ENCODE data around the gene CALN1. TPM values are rescaled to one million over a fixed set of nuclear protein-coding genes. Genes with fewer than 3 reads are reported as not detected.

The CALN1 gene
- total RNA-seq, 4 donors from 2014 or later: 0.04 TPM; not detected in 3

DNA sequence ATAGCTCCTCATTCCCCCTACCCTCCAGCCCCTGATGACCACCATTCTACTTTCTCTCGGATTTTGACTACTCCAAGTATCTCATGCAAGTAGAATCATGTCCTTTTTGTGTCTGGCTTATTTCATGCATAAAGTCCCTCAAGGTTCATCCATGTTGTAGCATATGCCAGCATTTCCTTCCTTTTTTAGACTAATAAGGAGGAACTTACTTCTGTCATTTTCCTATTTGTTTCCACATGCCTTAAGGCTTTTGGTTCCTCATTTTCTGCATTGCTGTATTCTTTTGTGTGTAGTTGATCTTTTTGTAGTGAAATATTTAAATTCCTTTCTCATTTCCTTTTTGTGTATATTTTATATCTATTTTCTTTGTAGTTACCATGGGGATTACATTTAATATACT lies 376.9 kb downstream of the CALN1 start:
- WGBS, 2 donors (ENCODE audit: low coverage in 1 of 2): 80 to 100% methylated on average over 1 of the region's 1 CpG
- H3K27me3 ChIP-seq: no peaks in the 10 kb centered on the region
- H3K36me3 ChIP-seq: no peaks in the 10 kb centered on the region
- no peak overlapping the region for H3K4me3 ChIP-seq
- no peak overlapping the region for H3K27ac ChIP-seq
- H3K4me1 ChIP-seq: no peaks in the 10 kb centered on the region
- peaks cover 0 to 31% (median 0%) of the 10 kb centered on the region in 3 donors for H3K9me3 ChIP-seq
- TF ChIP-seq POLR2AphosphoS5 (IDR thresholded peaks at IDR 0.05) (no peak), EP300 (IDR thresholded peaks at IDR 0.05) (no peak), POLR2A (IDR thresholded peaks at IDR 0.05) (no peak)
- TF ChIP-seq, protein P1, sequence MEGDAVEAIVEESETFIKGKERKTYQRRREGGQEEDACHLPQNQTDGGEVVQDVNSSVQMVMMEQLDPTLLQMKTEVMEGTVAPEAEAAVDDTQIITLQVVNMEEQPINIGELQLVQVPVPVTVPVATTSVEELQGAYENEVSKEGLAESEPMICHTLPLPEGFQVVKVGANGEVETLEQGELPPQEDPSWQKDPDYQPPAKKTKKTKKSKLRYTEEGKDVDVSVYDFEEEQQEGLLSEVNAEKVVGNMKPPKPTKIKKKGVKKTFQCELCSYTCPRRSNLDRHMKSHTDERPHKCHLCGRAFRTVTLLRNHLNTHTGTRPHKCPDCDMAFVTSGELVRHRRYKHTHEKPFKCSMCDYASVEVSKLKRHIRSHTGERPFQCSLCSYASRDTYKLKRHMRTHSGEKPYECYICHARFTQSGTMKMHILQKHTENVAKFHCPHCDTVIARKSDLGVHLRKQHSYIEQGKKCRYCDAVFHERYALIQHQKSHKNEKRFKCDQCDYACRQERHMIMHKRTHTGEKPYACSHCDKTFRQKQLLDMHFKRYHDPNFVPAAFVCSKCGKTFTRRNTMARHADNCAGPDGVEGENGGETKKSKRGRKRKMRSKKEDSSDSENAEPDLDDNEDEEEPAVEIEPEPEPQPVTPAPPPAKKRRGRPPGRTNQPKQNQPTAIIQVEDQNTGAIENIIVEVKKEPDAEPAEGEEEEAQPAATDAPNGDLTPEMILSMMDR (IDR thresholded peaks at IDR 0.05): no peak
- ATAC-seq: no peak

GRCh38 chr7:72032934-72033333 lies 379.2 kb downstream of the CALN1 start:
- Histone ChIP-seq H3K27me3 (no peaks in the 10 kb centered on the region), H3K4me3 (no peak overlapping the region), H3K9me3 (peaks cover 0 to 19% (median 0%) of the 10 kb centered on the region in 3 donors), H3K4me1 (no peaks in the 10 kb centered on the region), H3K36me3 (no peaks in the 10 kb centered on the region), H3K27ac (no peak overlapping the region)
- 17 to 33% methylated on average over 1 of the region's 1 CpG for WGBS, 2 donors (ENCODE audit: low coverage in 1 of 2)
- TF ChIP-seq, protein P1 (IDR thresholded peaks at IDR 0.05): no peak
- TF ChIP-seq POLR2A (IDR thresholded peaks at IDR 0.05) (no peak), POLR2AphosphoS5 (IDR thresholded peaks at IDR 0.05) (no peak), EP300 (IDR thresholded peaks at IDR 0.05) (no peak)
- ATAC-seq: no peak

- H3K36me3 ChIP-seq: no peaks in the 10 kb centered on the region
- H3K9me3 ChIP-seq: peaks cover 0 to 8% (median 0%) of the 10 kb centered on the region in 3 donors
- no peak overlapping the region for H3K27ac ChIP-seq
- WGBS, 2 donors (ENCODE audit: low coverage in 1 of 2): 92 to 93% methylated on average over 2 of the region's 4 CpGs
- no peaks in the 10 kb centered on the region for H3K4me1 ChIP-seq
- no peaks in the 10 kb centered on the region for H3K27me3 ChIP-seq
- TF ChIP-seq, protein P1 (IDR thresholded peaks at IDR 0.05): no peak
- TF ChIP-seq EP300 (IDR thresholded peaks at IDR 0.05): no peak
- no peak for TF ChIP-seq POLR2AphosphoS5 (IDR thresholded peaks at IDR 0.05)
- no peak for TF ChIP-seq POLR2A (IDR thresholded peaks at IDR 0.05)
- no peak overlapping the region for H3K4me3 ChIP-seq
- ATAC-seq: no peak
These were observed 381.0 kb downstream of the CALN1 start for GRCh38 chr7:72030994-72031667.

DNA sequence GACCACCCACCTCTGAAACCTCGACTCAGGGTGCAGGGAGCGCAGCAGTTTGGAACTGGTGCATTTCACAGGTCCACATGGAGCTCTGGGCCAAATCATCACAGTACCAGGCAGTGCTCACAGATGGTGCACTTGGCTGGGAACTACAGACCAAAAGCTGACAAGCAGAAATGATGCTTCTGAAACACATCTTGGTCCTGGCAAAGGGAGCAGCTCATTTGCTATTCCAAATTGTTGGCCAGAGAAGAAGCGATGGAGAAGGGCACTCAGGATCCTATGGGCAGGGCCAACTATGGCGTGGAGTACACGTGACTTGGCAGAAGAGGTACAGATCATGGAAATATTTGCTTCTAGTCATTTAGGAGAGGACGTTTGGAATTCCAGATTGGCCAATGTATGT lies 383.9 kb downstream of the CALN1 start:
- Histone ChIP-seq H3K9me3 (peaks cover 0 to 7% (median 0%) of the 10 kb centered on the region in 3 donors), H3K4me3 (no peak overlapping the region), H3K27ac (no peak overlapping the region), H3K4me1 (no peaks in the 10 kb centered on the region), H3K27me3 (no peaks in the 10 kb centered on the region), H3K36me3 (no peaks in the 10 kb centered on the region)
- TF ChIP-seq POLR2A (IDR thresholded peaks at IDR 0.05) (no peak), POLR2AphosphoS5 (IDR thresholded peaks at IDR 0.05) (no peak), EP300 (IDR thresholded peaks at IDR 0.05) (no peak)
- TF ChIP-seq, protein P1 (IDR thresholded peaks at IDR 0.05): no peak
- no peak for ATAC-seq
- 78% methylated on average over 3 to 6 of the region's 6 CpGs for WGBS, 2 donors (ENCODE audit: low coverage in 1 of 2)

DNA sequence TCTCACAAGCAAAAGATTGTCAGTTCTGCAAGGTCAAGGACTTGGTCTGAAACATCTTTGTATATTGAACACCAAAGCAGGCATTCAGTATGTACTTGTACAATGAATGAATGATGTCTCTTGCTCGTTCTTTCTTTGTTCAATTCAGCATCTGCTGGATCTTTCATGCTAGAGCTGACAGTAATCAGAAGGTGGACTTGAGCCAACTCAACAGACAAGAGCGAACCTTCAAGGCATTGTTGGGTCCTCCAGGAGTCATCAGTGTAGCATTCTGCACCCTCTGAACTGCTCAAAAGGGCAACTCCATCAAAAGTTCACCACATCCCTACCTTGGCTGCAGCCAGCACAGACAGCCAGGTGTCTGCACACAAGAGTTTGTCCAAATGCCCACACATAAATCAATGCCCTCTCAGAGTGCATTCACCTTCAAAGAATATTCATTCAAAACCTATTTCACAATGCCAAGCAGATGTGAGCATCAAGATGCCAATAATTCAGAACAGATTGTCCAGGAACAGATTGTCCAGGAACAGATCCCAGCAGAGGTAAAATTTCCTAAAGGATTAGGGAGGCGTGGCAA lies 386.7 kb downstream of the CALN1 start:
- H3K4me3 ChIP-seq: no peak overlapping the region
- no peaks in the 10 kb centered on the region for H3K4me1 ChIP-seq
- WGBS, 2 donors (ENCODE audit: low coverage in 1 of 2): 62 to 75% methylated on average over 2 to 3 of the region's 3 CpGs
- no peaks in the 10 kb centered on the region for H3K36me3 ChIP-seq
- H3K27ac ChIP-seq: no peak overlapping the region
- TF ChIP-seq POLR2A (IDR thresholded peaks at IDR 0.05) (no peak), POLR2AphosphoS5 (IDR thresholded peaks at IDR 0.05) (no peak), EP300 (IDR thresholded peaks at IDR 0.05) (no peak)
- TF ChIP-seq, protein P1 (IDR thresholded peaks at IDR 0.05): no peak
- no peaks in the 10 kb centered on the region for H3K27me3 ChIP-seq
- no peak for ATAC-seq
- H3K9me3 ChIP-seq: peaks cover 0 to 7% (median 0%) of the 10 kb centered on the region in 3 donors

Data from gastroesophageal sphincter (tissue), 4 donors.